Ureter (tissue), 1 donor: ENCODE results near the gene NTN5. TPM values are rescaled to one million over a fixed set of nuclear protein-coding genes. Genes with fewer than 3 reads are reported as not detected.
"Not testable (repeated sequence)": the region's sequence is repeated elsewhere in the genome, so short reads cannot be mapped to it uniquely, and the experiment has no call there.

Experiments used
- DNase-seq: peaks from one replicate; pipeline ENCODE4 v3.0.0-alpha.2; 2020; ENCODE audit warnings: low spot score
- total RNA-seq: library from RNA; stranded (reverse); gene quantifications from one replicate; pipeline ENCODE4 v1.2.4, GENCODE V29; 2023
- donor health status: DM: yes; HTN: yes; CAD: no.

Gene NTN5
- total RNA-seq, 1 donor from 2014 or later: 1.0 TPM

DNA sequence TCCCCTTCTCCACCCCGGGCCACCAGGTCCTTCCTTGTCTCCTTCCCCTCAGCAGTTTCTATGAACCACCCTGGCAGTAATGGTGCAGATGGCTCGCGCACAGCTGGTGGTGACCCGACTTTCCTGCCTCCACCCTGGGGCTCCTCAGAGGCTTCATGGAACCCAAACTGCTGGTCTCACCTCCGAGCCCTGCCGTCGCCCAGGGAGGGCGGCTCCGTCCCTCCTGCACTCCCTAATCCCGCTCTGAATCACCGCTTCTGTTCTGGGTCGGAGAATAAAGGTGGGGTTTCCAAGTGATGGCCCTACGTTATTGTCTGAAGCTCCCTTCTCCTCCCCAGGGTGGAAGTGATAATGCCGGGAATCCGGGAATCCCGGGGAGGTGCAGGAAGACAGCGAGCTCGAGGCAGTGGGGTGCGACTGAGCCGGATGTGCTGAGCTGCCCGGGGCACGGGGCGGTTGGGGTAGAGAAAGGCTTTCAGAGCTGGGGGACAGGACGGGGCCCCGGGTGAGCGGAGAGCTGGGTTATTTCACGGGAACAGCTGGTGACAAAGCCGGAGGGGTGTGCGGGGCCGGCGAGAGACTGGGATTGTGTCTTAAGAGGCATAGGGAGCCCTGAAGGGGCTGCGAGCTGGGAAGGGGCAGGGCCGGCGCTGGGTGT is 23.7 kb upstream of the NTN5 start:
- DNase-seq: no peak

DNA sequence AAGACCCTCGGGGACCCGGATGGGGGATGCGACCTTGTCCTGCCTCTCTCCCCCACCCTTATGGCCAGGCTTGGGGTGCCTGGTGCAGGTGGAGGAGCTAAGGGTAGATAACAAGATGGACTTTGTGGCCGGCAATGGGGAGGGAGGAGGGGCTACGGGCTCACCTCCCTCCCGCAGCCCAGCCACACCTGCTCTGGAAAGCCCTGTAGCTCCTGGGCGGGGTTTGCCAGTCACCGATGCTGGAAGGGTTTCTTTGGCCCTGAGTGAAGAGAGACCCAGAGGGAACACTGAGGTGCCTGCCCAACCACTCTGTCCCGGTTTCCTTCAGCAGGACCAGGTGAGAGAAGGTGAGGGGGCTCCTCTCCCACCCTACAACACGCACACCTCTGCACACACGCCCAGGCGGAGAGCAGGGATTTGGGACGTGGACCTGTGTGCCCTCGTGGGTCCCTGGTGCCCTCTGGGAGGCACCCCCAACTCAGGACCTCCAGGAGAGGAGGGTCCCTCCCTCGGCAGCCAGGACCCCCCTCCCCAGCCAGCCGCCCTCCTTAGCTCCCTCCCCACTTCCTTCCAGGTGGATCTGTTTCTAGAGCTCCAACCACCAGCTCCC is 23.0 kb upstream of the NTN5 start, which contains the start of gene FUT2:
TSS of gene FUT2 (plus strand) at position 229 of the 610 bp plus-strand sequence. CDS start 6,986 bp downstream, outside the sequence.
- DNase-seq: peak; percentile 74

GRCh38 chr19:48693629-48694028 is 20.8 kb upstream of the NTN5 start:
- not testable (repeated sequence) for DNase-seq

DNA sequence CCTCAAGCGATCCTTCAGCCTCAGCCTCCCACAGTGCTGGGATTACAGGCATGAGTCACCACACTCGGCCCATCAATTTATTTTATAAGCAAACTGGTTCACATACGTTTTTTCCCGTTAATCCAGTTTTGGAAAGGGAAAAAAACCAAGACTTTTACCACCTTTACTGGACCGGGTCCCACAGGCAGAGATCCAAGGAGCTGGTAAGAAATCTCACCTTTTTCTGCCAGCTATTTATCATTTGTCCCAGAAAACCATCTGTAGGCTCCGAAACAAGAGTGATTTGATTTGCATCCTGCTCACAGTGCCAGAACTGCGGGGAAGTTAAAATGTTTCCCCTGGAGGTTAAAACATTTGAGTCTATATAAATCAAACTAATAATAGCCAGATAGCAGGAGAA is 16.6 kb upstream of the NTN5 start:
- DNase-seq: no peak

DNA sequence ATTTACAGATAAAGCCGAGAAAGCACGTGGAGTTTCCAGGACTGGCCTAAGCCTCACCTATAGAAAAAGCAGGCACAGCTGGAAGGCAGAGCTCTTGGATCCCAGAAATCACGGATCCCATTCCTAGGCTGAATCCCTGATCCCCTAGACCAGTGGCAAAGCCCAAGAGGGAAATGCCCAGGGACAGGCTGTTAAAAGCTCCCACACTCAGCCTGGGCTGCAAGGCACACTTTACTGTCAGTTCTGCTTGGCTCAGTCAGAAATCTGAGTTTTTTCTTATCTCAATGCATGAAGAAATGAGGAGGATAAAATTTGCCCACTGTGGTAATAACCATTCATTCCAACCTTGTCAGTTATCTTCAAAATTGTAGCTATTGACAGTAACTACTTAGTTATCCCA is 15.0 kb upstream of the NTN5 start:
- DNase-seq: no peak

DNA sequence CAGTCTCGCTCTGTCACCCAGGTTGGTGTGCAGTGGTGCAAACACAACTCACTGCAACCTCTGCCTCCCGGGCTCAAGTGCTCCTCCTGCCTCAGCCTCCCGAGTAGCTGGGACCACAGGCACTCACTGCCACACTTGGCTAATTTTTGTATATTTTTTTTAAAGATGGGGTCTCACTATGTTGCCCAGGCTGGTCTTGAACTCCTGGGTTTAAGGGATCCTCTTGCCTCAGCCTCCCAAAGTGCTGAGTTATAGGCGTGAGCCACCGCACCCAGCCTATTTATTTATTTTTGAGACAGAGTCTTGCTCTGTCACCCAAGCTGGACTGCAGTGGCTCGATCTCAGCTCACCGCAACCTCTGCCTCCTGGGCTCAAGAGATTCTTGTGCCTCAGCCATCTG is 13.8 kb upstream of the NTN5 start:
- not testable (repeated sequence) for DNase-seq

- DNase-seq: no peak
Observed at GRCh38 chr19:48686088-48686487, 13.3 kb upstream of the NTN5 start.

DNA sequence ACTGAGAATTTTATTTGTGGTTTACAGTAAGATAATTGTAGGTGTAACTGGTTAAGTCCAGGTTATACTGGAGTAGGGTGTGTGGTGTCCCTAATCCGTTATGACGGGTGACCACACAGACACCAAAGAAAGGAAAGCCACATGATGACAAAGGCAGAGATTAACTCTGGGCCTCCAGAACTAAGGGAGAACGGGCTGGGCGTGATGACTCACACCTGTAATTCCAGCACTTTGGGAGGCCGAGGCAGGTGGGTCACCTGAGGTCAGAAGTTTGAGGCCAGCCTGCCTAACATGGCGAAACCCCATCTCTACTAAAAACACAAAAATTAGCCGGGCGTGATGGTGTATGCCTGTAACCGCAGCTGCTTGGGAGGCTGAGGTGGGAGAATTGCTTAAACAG is 12.8 kb upstream of the NTN5 start:
- DNase-seq: no peak

GRCh38 chr19:48683349-48683748 is 10.5 kb upstream of the NTN5 start:
- DNase-seq: no peak

DNA sequence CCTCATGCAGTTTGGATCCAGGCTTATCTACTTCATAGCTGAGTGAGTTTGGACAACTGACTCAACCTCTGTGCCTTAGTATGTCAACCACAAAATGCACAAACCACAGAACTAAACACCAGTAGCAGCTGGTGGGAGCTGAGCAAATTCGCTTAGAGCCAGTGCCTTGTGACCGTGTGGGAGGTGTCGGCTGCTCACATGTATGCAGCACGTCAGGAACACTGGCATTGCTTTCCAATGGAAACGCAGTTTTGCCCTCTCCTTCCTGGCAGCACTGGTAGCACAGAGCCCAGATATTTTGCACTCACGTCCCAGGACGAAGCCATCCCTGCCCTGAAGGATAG is 8.3 kb upstream of the NTN5 start:
- DNase-seq: no peak

DNA sequence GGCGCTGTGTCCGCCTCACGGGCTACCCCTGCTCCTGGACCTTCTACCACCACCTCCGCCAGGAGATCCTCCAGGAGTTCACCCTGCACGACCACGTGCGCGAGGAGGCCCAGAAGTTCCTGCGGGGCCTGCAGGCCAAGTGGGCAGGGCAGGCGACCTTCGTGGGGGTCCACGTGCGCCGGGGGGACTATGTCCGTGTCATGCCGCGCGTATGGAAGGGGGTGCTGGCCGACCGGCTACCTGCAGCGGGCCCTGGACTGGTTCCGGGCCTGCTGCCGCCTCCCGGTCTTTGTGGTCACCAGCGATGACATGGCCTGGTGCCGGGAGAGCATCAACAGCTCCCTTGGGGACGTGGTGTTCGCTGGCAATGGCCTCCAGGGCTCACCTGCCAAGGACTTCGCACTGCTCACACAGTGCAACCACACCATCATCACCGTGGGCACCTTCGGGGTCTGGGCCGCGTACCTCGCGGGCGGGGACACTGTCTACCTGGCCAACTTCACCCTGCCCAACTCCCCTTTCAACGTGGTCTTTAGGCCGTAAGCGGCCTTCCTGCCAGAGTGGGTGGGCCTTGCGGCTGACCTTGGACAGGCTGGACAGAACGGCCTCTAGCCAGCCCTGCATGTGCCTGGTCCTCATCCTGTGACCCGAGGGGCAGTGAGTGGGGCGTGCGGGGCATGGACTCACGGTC is 7.8 kb upstream of the NTN5 start:
- DNase-seq: no peak

- not testable (repeated sequence) for DNase-seq
Observed at GRCh38 chr19:48680006-48680405, 7.2 kb upstream of the NTN5 start.

GRCh38 chr19:48678201-48678600 is 5.4 kb upstream of the NTN5 start:
- DNase-seq: no peak

- DNase-seq: no peak
Observed at GRCh38 chr19:48676887-48677286, 4.1 kb upstream of the NTN5 start.

DNA sequence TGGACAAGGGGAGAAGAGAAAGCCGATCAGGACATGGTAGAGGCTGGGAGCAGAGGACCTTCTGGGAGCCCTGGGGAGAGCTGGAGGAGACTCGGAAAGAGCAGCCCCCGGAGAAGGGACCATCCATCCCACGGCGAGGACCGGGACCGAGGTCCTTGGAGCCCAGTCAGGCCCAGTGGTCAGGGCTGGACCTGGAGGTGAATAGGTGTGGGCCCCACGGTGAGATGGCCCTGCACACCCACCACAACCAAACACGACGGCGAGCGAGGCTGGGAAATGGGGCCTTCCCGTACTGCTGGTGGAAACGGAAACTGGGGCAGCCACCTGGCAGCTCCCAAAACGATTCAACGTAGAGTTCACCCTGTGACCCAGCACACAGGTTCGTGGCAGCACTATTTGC is 3.7 kb upstream of the NTN5 start:
- DNase-seq: no peak

DNA sequence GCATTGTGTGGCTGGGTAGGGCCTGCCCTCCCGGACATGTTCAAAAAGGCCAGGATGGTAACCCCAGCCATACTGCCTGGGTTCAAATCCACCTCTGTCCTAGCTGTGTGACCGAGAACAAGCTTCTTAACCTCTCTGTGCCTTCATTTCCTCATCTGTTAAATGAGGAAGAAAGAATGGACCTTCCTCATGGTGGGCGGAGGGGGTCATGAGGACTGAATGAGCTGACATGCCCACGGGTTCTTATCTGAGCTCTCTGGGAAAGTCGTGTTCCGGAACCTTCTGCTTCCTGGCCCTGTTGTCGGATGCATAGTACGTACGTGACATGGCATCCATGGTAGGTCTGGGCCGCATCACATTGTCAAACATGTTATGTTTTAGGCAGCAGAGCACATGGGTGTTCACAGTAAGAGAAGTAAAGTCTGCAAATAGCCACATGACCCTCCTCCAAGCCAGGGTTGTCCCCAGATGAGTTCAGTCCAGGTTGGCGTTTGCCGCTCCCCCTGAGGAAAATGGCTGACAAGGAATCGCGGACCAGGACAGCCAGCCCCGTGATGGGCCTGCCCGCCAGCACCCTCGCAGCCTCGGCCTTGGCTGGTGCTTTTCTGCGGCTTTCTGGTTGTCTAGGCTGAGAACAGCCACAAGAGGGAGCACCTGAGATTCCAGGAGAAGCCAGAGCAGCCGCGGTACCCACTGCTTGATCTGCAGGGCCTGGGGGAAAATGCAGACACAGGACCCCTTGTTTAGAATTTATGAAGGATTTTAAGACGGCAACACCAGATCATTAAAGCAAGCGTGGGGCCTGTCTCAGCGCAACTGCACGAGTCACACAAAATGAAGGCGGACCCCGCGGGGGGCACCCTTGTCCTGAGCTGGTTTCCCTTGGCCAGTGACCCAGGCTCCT is 2.4 kb upstream of the NTN5 start:
- DNase-seq: peak; percentile 82

GRCh38 chr19:48674216-48674809 is 1.5 kb upstream of the NTN5 start:
- no peak for DNase-seq

- no peak for DNase-seq
Observed at GRCh38 chr19:48673436-48674100, 751 bp upstream of the NTN5 start.

DNA sequence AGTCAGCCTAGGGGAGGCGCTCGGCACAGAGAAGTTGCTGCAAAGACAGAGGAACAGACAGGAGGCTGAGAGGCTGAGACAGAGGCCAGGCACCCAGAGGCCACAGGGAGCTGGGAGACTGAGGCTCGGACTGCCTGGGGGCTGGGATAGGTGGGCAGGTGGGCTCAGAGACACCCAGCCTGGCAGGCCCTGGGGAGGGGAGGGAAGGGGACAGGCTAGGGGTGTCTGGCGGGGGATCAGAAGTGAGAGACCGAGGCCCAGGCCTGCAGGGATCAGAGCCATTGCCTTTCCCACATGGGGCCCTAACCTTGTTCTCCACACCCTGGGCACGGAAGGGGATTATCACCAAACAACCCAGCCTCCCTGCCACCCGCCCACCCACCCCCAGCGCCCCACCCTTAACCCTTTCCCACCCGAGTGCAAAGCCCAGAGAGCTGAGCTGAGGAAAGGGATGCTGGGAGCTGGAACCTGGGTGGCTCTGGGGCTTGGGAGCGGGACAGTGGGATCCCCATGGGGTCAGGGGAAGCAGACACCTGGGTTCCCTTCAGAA is 1.3 kb downstream of the NTN5 start:
- no peak for DNase-seq

GRCh38 chr19:48670699-48671445 is 1.9 kb downstream of the NTN5 start:
- no peak for DNase-seq
